HEK293 (cell line): ENCODE data around the gene SLC8A3.

Experiments
- KLF7 ChIP-seq: fragments of 450-650 bp; formaldehyde crosslinking; IDR thresholded peaks from 2 replicates; pipeline ENCODE4 v1.5.1; 2016; ENCODE audit warnings: missing biosample characterization, missing genetic modification characterization, borderline replicate concordance
- MYNN ChIP-seq: fragments of 450-650 bp; formaldehyde crosslinking; IDR thresholded peaks from 2 replicates; pipeline ENCODE4 v1.5.1; 2016; ENCODE audit warnings: missing biosample characterization, missing genetic modification characterization, borderline replicate concordance
- ZBTB6 ChIP-seq: fragments of 450-650 bp; formaldehyde crosslinking; IDR thresholded peaks from 2 replicates; pipeline ENCODE4 v1.5.1; 2017; ENCODE audit warnings: missing biosample characterization, missing genetic modification characterization
- ZEB2 ChIP-seq: fragments of 450-650 bp; formaldehyde crosslinking; IDR thresholded peaks from 2 replicates; pipeline ENCODE4 v1.5.1; 2016; ENCODE audit warnings: missing biosample characterization, missing genetic modification characterization
- ZFHX2 ChIP-seq: fragments of 450-650 bp; formaldehyde crosslinking; conservative IDR thresholded peaks from 2 replicates; pipeline ENCODE4 v1.5.1; 2016; ENCODE audit warnings: missing biosample characterization, missing genetic modification characterization
- ZFP69B ChIP-seq: fragments of 450-650 bp; formaldehyde crosslinking; IDR thresholded peaks from 2 replicates; pipeline ENCODE4 v1.5.1; 2016; ENCODE audit warnings: missing biosample characterization, missing genetic modification characterization
- ZNF157 ChIP-seq: fragments of 450-650 bp; formaldehyde crosslinking; IDR thresholded peaks from 2 replicates; pipeline ENCODE4 v1.5.1; 2016; ENCODE audit warnings: missing biosample characterization, missing genetic modification characterization
- ZNF16 ChIP-seq: fragments of 450-650 bp; formaldehyde crosslinking; IDR thresholded peaks from 2 replicates; pipeline ENCODE4 v1.5.1; 2016; ENCODE audit warnings: low read depth, missing biosample characterization, missing genetic modification characterization
- ZNF18 ChIP-seq: fragments of 450-650 bp; formaldehyde crosslinking; IDR thresholded peaks from 2 replicates; pipeline ENCODE4 v1.5.1; 2016; ENCODE audit warnings: missing biosample characterization, missing genetic modification characterization
- ZNF211 ChIP-seq: fragments of 450-650 bp; formaldehyde crosslinking; IDR thresholded peaks from 2 replicates; pipeline ENCODE4 v1.5.1; 2016; ENCODE audit warnings: low read depth, missing biosample characterization, missing genetic modification characterization
- ZNF302 ChIP-seq: fragments of 450-650 bp; formaldehyde crosslinking; IDR thresholded peaks from 2 replicates; pipeline ENCODE4 v1.5.1; 2016; ENCODE audit warnings: missing biosample characterization, missing genetic modification characterization, low read depth
- ZNF324 ChIP-seq: fragments of 450-650 bp; formaldehyde crosslinking; IDR thresholded peaks from 2 replicates; pipeline ENCODE4 v1.5.1; 2016; ENCODE audit warnings: missing biosample characterization, missing genetic modification characterization
- ZNF335 ChIP-seq: fragments of 450-650 bp; formaldehyde crosslinking; conservative IDR thresholded peaks from 2 replicates; pipeline ENCODE4 v1.5.1; 2016; ENCODE audit warnings: missing biosample characterization, missing genetic modification characterization
- ZNF341 ChIP-seq: fragments of 450-650 bp; formaldehyde crosslinking; IDR thresholded peaks from 2 replicates; pipeline ENCODE4; 2016; ENCODE audit warnings: low read depth, missing biosample characterization, missing genetic modification characterization
- ZNF37A ChIP-seq: fragments of 450-650 bp; IDR thresholded peaks from 2 replicates; pipeline ENCODE4 v1.5.1; 2018; ENCODE audit warnings: missing biosample characterization, missing genetic modification characterization
- ZNF449 ChIP-seq: fragments of 450-650 bp; formaldehyde crosslinking; IDR thresholded peaks from 2 replicates; pipeline ENCODE4 v1.5.1; 2017; ENCODE audit warnings: missing biosample characterization, mild to moderate bottlenecking, missing genetic modification characterization, moderate library complexity
- ZNF529 ChIP-seq: fragments of 450-650 bp; formaldehyde crosslinking; IDR thresholded peaks from 2 replicates; pipeline ENCODE4 v1.5.1; 2017; ENCODE audit warnings: missing genetic modification characterization, missing biosample characterization; ENCODE audit not compliant: insufficient replicate concordance
- ZNF544 ChIP-seq: fragments of 450-650 bp; formaldehyde crosslinking; IDR thresholded peaks from 2 replicates; pipeline ENCODE4 v1.5.0; 2017; ENCODE audit warnings: missing biosample characterization, missing genetic modification characterization
- ZNF549 ChIP-seq: fragments of 450-650 bp; IDR thresholded peaks from 2 replicates; pipeline ENCODE4 v1.5.1; 2018; ENCODE audit warnings: missing biosample characterization, missing genetic modification characterization, mild to moderate bottlenecking, inconsistent platforms, moderate library complexity
- ZNF571 ChIP-seq: fragments of 450-650 bp; formaldehyde crosslinking; IDR thresholded peaks from 2 replicates; pipeline ENCODE4 v1.5.0; 2017; ENCODE audit warnings: missing biosample characterization, missing genetic modification characterization
- ZNF610 ChIP-seq: fragments of 450-650 bp; formaldehyde crosslinking; IDR thresholded peaks from 2 replicates; pipeline ENCODE4 v1.5.1; 2016; ENCODE audit warnings: missing biosample characterization, missing genetic modification characterization, borderline replicate concordance
- ZNF645 ChIP-seq: fragments of 450-650 bp; formaldehyde crosslinking; IDR thresholded peaks from 2 replicates; pipeline ENCODE4; 2016; ENCODE audit warnings: missing biosample characterization, missing genetic modification characterization
- TF ChIP-seq, protein P1 (sequence below): fragments of 450-650 bp; formaldehyde crosslinking; IDR thresholded peaks from 2 replicates; pipeline ENCODE4 v1.5.1; 2016; ENCODE audit warnings: missing biosample characterization, missing genetic modification characterization, borderline replicate concordance
- TF ChIP-seq, protein P2 (sequence below): fragments of 450-650 bp; formaldehyde crosslinking; IDR thresholded peaks from 2 replicates; pipeline ENCODE4 v1.5.1; 2016; ENCODE audit warnings: missing biosample characterization, missing genetic modification characterization
- TF ChIP-seq, protein P3 (sequence below): fragments of 450-650 bp; formaldehyde crosslinking; IDR thresholded peaks from 2 replicates; pipeline ENCODE4 v1.5.1; 2016; ENCODE audit warnings: missing biosample characterization, missing genetic modification characterization
- TF ChIP-seq, protein P4 (sequence below): fragments of 450-650 bp; formaldehyde crosslinking; IDR thresholded peaks from 2 replicates; pipeline ENCODE4 v1.5.1; 2016; ENCODE audit warnings: missing biosample characterization, missing genetic modification characterization, borderline replicate concordance

The SLC8A3 gene

DNA sequence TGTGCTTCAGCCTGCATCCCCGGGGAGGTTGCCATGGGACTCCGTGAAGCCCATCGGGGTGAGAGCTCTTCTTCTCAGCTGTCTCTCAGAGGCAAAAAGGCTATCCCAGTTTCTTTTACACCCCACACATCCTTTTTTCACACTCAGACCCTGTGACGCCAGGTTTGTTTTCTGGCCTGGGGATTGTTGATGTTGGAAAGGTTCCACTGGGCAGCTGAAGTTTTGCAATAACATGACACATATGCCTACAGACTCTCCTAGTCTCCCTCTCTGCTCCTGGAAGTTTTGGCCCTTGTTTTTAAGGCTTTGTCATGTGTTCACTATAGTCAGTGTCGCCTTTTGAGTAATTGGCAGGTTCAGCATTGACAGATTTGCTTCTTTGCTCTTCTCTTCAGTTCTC lies 190.9 kb downstream of the SLC8A3 start (continued):
- TF ChIP-seq ZNF645 (tag by site-specific recombination) (no peak), ZEB2 (peak; percentile 58; the same call in 1 of the 2 replicates), ZNF529 (tag by site-specific recombination) (no peak), ZNF335 (tag by site-specific recombination) (no peak), ZNF37A (tag by site-specific recombination) (no peak), ZNF302 (no peak), ZNF341 (tag by site-specific recombination) (no peak), ZNF157 (tag by site-specific recombination) (no peak), ZNF544 (tag by site-specific recombination) (no peak), ZNF610 (tag by site-specific recombination) (no peak), ZNF549 (tag by site-specific recombination) (no peak), ZBTB6 (tag by site-specific recombination) (no peak), ZNF18 (tag by site-specific recombination) (no peak), ZNF449 (tag by site-specific recombination) (no peak), ZFP69B (tag by site-specific recombination) (peak; percentile 45; the same call in 1 of the 2 replicates), MYNN (no peak), ZFHX2 (tag by site-specific recombination) (no peak), KLF7 (tag by site-specific recombination) (no peak), ZNF571 (no peak), ZNF211 (no peak), ZNF324 (tag by site-specific recombination) (no peak), ZNF16 (no peak)
- TF ChIP-seq, protein P1, sequence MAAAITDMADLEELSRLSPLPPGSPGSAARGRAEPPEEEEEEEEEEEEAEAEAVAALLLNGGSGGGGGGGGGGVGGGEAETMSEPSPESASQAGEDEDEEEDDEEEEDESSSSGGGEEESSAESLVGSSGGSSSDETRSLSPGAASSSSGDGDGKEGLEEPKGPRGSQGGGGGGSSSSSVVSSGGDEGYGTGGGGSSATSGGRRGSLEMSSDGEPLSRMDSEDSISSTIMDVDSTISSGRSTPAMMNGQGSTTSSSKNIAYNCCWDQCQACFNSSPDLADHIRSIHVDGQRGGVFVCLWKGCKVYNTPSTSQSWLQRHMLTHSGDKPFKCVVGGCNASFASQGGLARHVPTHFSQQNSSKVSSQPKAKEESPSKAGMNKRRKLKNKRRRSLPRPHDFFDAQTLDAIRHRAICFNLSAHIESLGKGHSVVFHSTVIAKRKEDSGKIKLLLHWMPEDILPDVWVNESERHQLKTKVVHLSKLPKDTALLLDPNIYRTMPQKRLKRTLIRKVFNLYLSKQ (tag by site-specific recombination), result no peak
- TF ChIP-seq, protein P2, sequence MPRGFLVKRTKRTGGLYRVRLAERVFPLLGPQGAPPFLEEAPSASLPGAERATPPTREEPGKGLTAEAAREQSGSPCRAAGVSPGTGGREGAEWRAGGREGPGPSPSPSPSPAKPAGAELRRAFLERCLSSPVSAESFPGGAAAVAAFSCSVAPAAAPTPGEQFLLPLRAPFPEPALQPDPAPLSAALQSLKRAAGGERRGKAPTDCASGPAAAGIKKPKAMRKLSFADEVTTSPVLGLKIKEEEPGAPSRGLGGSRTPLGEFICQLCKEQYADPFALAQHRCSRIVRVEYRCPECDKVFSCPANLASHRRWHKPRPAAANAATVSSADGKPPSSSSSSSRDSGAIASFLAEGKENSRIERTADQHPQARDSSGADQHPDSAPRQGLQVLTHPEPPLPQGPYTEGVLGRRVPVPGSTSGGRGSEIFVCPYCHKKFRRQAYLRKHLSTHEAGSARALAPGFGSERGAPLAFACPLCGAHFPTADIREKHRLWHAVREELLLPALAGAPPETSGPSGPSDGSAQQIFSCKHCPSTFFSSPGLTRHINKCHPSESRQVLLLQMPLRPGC (tag by site-specific recombination), result no peak
- TF ChIP-seq, protein P3, sequence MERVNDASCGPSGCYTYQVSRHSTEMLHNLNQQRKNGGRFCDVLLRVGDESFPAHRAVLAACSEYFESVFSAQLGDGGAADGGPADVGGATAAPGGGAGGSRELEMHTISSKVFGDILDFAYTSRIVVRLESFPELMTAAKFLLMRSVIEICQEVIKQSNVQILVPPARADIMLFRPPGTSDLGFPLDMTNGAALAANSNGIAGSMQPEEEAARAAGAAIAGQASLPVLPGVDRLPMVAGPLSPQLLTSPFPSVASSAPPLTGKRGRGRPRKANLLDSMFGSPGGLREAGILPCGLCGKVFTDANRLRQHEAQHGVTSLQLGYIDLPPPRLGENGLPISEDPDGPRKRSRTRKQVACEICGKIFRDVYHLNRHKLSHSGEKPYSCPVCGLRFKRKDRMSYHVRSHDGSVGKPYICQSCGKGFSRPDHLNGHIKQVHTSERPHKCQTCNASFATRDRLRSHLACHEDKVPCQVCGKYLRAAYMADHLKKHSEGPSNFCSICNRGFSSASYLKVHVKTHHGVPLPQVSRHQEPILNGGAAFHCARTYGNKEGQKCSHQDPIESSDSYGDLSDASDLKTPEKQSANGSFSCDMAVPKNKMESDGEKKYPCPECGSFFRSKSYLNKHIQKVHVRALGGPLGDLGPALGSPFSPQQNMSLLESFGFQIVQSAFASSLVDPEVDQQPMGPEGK (tag by site-specific recombination), result peak; percentile 53; the same call in 1 of the 2 replicates
- TF ChIP-seq, protein P4, sequence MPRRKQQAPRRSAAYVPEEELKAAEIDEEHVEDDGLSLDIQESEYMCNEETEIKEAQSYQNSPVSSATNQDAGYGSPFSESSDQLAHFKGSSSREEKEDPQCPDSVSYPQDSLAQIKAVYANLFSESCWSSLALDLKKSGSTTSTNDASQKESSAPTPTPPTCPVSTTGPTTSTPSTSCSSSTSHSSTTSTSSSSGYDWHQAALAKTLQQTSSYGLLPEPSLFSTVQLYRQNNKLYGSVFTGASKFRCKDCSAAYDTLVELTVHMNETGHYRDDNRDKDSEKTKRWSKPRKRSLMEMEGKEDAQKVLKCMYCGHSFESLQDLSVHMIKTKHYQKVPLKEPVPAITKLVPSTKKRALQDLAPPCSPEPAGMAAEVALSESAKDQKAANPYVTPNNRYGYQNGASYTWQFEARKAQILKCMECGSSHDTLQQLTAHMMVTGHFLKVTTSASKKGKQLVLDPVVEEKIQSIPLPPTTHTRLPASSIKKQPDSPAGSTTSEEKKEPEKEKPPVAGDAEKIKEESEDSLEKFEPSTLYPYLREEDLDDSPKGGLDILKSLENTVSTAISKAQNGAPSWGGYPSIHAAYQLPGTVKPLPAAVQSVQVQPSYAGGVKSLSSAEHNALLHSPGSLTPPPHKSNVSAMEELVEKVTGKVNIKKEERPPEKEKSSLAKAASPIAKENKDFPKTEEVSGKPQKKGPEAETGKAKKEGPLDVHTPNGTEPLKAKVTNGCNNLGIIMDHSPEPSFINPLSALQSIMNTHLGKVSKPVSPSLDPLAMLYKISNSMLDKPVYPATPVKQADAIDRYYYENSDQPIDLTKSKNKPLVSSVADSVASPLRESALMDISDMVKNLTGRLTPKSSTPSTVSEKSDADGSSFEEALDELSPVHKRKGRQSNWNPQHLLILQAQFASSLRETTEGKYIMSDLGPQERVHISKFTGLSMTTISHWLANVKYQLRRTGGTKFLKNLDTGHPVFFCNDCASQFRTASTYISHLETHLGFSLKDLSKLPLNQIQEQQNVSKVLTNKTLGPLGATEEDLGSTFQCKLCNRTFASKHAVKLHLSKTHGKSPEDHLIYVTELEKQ (tag by site-specific recombination), result 0 out of 2 replicates have a peak, but pooled peaks have one; percentile 42
